ENCODE measurements around the gene BABAM2.

The BABAM2 gene

DNA sequence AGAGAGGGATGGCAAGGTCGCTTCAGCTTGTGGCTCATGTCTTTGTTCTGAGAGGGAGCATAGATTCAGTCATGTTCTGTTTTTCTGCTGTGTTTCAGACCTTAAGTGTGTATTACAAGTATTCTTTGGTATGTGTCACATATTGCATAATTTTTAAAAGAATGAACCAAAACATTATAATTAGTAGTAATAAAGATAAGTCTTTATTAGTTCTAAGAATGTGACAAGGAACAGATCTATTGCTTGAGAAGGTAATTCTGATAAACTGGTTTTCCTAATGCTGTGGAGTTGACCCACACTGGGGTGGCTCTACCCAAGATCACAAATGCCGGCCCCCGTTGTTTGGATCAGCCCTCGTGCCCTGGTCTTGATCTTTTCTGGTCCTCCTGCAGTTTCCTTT, 377.9 kb downstream of the BABAM2 start:
- DNase-seq = no peak

DNA sequence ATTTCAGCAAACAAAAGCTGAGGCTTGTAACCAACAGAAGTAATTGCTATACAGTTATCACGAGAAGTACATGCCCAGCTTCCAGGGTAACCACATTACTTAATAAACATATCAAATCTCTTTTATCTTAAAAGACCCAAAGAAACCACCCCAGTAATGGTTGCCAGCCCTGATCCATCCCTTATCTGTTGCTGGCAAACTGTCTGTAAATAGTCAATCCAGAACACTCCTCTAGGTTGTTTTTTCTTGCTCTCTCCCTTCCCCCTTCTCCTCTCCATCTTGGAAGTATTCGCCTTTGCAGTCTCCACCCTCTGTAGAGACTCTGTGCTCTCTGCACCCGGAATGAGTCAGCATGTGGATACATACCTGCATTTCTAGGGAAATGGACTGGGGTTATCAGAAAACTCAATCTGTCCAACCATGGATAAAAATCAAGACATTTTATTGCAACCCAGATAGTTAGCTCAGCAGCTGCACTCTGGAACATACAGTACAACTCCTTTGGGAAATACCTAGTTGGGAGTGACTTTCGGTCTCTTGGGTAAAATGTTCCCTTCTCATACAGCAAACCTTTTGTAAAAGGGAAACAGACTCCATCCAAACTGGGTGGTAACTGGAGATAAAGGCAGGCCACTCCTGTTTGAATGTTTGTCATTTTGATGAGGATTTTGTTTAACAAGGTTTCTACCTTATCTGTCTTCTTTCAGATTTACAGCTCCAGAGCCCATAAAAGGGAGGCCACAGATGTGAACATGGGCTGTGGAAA, 378.7 kb downstream of the BABAM2 start:
- DNase-seq = peak; percentile 87

DNA sequence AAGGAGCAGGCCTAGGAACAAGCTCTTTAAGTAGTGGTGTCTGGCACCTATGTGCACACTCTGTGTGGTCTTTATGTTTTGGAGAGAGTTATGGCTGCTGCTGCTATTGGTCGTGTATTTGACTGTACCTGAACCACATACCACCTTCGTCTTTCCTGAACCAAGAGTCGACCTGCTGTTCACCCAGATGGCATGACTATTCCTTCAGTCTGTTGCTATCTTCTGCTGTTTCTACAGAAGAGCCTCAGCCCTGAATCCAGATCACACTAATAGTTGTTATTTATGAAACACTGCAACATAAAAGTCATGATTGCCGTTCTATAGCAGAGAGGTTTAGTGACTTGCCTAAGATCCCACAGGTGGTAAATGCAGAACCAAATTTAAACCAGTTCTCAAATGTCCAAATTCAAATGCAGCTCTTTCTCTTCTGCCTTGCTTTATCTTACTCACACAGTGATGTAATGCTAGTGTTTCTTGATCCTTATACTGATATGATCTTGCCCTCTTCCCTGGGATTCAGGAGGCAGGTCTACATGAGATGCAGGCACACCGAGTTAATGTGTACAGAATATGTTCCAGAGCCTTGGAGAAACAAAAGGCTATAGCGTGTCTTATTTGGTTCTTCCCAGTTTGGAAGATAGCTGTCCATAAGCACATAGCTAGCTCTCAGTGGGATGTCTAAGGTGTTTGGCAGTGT, 380.1 kb downstream of the BABAM2 start:
- DNase-seq = no peak

DNA sequence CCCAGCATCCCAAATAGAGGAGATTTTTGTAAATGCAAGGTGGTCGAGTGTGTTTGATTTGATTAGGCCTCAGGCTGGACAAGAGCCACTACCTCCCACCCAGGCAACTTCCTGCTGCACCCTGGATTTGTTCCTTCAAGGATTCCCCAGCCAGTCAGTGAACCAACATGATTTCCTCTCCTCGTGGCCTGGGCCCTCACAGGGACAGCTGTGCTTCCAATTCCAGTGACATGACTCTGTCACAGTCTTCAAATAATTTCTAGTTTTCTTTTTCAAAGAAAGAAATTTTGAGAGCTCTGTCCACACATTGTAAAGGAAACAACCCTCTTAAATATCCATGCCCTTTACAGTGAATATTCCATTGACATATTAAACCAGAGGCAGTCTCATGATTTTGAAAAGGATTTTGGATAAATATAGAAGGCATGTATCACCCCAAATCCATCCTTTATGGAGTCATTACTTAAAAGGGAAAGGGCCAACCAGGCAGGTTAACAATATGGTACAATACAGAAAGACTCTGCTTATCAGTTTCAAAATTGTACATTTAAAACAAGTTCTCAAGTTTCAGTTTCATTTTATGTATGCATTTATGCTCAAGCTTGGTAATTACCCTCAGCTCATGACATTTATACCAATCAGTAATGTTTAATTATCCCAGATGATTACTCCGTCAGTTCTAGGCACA, 380.8 kb downstream of the BABAM2 start:
- no peak for DNase-seq

DNA sequence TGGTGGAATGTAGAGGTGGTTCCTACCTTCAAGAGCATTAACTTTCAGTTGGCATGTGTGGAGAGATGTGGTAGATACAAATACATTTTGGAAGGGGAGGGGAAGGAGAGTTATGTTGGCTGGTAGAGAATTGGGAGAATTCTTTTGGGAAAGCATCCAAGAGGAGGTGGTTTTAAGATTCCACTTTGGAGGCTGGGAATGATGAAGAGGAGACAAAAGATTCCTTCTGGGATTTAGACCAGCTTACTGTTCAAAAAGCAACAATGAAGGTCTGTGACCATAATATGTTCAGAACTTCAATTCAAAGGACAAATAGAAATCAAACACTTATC, 381.4 kb downstream of the BABAM2 start:
- no peak for DNase-seq

DNA sequence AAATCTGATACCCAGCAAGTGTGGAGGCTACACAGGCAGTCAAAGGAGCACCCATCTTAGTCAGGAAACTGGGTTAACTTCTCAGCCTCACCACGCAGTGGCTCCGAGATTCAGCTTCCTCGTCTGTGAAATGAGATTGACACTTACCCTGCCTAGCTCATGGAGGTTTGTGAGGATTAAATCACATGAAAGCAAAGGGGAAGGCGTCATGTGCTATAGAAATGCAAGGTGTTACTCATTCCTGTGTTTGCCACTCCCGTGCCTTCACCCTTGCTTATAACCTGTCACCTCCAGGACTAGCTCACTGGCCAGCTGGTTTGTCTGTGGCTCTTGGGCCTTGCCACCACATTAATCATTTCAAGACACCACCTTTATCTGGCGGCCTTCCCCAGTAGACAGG, 383.2 kb downstream of the BABAM2 start:
- no peak for DNase-seq

DNA sequence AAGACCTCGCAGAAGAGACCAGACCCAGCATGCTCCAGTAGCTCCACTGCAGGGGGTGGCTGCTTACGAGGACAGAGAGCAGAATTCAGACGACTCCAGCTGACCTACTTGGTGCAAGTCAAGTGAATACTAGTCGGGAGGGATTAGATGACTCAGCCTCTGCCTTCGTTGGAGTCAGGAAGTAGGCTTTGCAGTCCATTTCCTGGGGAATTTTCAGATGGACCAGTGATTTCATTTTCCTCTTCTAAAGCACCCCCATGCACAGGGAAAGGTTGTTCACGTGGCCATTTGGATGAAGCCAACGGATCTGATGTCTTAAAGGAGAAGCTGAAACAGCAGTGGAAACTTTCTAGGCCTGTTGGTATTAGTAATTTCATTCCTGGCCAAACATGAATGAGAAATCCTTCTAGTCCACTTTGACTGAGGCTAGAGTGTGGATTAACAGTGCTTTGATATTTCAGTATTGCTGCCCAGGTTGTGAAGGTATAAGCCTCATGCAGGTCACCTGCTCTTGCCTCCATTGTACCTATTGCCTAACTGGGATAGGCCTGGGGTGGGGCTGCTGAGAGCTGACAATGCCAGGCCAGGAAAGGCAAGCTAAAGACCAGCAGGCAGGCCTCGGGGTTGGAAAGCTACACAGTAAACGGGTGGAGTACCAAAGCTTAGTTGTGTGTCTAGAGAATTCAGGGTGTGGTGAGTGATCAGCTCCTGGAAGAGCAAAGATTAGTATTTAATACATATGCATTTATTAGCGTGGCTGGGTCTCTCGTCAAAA, 384.6 kb downstream of the BABAM2 start:
- DNase-seq = peak; percentile 13

DNA sequence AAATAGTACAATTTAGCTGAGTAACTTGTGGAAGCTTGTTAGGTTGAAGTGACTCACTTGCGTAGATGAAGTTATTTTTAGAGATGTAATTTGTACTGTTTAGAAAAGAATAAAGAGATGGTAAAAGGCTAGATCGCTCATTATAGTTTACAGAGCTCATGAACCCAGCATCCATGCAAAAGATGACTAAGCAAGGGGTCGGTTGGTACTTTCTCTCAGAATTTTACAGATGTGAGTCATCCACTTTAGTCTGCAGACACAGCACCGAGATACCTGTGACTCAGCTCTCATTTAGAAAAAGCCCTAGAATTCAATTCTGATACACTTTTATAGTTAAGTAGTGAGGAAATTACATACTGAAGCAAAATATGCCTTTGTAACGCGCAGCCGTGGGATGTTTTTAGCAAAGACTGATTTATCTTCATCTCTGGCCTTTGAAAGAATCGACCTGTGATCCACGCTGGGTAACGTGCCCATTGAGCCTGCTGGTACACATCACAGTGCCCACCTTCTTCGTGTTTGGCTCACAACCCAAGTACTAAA, 385.6 kb downstream of the BABAM2 start:
- DNase-seq = no peak

DNA sequence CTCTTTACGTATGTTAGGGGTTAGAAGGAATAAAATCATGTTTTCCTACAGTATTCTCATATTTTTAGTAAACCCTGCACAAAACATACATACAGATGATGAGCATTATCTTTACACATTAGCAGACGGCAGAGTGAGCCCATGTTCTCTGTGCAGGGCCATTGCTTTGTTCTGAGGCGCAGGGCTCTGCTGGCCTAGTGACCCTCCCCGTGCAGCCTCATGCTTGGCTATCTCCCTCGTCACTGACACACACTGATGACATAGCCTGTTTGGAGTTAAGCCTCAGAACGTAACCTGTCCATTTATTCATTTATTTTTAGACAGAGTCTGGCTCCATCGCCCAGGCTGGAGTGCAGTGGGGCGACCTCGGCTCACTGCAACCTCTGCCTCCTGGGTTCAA, 386.3 kb downstream of the BABAM2 start:
- no peak for DNase-seq

DNA sequence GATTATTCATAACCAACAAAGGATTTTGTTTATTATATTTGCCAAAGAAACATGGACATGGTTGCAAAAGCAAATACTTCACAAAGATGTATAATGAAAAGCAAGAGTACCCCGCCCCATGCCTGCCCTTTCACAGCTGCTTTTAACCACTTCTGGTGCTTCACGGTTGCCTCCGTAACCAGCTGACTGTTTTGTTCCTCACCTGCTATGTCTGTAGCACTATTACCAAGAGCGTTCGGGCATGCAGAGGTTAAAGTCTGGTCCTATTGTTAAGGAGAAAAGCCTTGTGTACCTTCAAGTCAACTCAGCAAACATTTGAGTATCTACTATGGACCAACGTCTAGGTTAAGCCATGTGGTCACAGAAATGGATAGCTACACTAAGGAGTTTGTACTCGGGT, 386.9 kb downstream of the BABAM2 start:
- no peak for DNase-seq

DNA sequence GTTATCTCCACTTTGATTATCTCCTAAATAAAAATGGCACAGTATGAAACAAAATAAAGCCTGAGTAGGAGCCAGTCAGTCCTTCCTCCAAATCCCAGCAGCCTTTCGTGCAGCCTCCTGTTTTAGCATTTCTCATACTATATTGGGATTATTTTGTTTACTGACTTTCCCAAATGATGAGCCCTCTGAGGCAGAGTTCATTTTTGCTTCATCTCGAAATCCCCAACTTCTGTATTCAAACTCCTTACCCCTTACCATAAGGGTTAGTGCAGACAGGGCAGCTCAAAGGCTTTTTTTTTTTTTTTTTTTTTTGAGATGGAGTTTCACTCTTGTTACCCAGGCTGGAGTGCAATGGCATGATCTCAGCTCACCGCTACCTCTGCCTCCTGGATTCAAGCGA, 388.8 kb downstream of the BABAM2 start:
- no peak for DNase-seq

DNA sequence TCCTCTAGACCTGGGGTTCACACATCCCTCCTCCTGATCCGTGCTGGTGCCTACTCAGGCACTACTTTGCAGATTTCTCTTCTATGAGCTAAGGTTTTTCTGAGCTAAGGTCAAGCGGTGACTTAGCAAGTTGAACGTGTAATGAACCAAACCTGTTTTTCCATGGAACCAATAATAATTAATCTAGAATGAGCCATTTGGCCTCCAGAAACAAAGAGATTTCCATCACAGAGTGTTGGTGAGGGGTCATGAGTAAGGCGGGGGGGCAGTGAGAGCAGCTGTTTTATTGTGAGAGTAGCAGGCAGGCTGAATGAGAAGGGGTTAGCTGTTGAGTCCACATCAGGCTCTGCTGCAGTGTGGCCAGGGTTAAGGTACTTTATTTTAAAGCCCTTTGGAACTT, 390.1 kb downstream of the BABAM2 start:
- no peak for DNase-seq

DNA sequence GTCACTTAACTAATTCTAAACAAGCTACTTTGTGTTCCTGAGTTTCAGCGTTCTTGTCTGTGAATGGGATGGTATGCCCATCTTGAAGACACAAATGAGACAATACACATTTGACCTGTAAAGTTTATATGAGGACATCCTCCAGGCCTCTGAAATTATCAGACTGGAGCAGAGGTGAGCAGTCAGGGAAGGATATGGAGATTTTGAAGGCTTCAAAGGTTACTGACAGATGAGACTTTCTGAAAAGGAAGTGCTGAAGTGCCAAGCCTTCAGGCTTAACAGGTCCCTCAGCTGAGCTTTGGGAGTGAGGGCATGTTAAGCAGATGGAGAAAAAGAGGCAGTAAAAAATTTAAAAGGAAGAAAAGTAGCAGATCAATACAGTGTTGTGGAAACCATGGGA, 391.2 kb downstream of the BABAM2 start:
- no peak for DNase-seq

DNA sequence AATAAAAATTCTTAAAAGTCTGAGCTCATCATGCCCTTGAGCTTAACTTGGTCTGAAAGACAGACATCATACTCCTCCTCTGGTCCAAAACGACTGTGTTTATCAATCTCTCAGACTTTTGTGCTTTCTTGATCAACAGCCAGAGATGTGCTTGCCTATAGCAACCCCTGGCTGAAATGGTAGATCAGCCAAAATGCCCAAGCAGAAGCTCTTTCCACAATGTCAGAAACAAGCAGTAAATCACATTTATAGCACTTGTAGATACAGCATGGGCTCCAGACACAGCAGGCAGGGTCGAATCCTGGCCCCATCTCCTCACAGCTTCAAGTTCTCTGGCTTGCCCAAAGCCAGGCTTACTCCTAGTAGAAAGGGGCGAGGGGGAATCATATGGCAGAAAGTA, 391.7 kb downstream of the BABAM2 start:
- DNase-seq = no peak

DNA sequence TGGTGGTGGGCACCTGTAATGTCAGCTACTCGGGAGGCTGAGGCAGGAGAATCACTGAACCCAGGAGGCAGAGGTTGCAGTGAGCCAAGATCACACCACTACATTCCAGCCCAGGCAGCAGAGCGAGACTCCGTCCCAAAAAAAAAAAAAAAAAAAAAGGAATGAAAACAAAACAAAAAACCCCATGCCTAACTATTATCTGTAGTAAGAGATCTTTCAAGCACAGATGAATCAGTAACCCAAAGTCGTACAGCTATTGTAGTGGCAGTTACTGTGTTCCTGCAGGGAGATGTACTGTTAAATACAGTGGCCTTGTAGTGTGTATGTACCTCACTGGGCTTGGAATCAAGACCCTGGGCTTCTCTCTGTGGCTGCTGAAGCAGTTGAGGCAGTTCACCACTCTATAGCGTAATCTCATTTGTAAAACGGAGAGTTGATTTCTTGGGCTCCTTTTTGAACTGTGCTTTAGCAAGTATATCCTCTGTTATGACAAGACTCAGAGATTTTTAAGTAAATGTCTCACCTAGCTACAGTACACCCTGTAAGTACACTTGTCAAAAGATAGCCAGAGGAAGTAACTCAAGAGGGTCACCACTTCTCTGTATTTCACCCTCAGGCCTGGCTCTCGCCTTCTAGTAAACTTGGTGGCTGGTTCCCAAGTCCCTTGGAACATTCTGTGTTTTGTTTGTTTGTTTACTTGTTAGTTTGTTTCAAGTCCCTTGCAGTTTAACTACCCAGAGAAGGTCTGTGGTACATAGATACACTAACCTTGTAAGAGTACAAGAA, 392.5 kb downstream of the BABAM2 start:
- DNase-seq = no peak

DNA sequence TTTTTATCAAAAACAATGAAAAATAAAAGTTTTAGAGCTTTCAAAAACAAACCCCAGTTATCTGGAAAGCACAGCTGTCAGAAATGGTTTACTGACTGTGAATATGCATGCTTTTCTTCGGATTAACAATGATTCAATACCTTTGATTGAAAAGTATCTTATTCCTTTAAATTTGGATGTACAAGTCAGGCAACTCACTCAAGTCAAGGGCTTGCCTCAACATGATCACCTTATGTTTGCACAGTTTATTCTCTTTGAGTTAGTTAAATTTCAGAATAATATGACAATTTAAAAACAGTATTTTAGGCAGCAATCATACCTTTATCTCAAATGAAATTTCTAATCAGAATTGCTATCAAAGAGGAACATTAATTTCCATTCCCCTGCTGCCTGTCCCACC, 393.3 kb downstream of the BABAM2 start:
- DNase-seq = no peak

DNA sequence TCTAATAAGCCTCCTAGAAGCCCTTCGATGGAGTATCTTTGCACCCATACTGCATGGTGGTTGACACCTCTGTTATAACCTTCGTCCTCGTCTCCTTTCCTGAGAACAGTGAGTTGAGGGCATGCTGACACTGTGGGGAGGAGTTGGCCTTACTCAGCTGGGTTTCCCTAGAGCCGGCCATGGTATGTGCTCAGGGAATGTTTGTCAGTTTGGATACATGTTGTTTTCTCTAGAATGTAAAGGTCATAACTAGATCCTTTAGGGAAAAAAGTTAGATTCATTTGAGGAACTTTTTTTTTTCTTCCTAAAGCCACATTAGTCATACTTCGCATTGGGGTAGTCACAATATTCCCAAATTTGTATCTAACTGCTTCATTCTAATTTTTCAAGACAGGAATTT, 396.1 kb downstream of the BABAM2 start:
- no peak for DNase-seq

DNA sequence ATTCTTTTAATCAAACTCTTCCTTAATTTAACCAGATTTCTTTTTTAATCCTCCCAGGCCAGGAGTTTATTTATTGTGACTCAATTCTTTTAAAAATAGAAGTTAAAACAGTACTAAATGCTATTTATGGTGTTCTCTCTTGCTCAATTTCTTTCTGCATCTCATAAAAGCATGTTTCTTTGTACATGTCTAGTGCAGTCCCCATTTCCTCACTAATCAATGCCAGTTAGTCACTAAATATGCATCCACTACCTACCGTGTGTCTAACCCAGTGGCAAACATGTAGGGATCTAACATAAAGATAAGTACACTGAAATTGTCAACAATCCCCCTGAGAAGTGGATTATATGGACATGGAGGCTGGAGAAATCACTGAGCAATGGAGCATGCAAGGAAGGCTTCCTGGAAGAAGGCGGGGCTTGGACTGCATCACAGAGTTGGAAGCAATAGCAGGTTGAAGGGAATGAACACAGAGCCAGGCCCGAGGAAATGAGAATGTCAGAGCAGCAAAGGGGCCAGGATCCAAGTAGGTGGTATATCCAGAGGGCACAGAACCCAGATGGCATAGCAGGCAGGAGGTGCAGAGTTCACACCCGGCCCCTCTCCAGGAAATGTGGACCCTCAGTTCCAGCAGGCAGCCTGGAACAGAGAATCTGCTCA, 396.9 kb downstream of the BABAM2 start:
- DNase-seq = no peak

DNA sequence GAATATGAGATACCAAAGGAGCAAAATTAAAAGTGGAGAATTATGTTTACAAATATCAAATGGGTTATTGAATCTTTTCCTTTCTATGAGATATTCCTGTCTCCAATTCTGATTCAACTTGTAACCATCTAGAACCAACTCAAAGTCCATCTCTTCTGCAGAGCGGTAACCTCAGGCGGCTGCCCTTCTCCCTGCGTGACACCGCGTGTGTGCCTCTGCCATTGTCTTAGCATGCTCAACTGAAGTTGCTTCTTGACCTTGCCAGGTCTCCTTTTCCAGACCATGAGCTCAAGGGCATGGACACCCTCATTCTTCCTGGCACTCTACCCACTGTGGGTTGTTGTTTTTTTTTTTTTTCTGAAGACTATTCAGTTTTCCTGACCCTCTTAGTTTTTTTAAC, 398.1 kb downstream of the BABAM2 start:
- DNase-seq = no peak

DNA sequence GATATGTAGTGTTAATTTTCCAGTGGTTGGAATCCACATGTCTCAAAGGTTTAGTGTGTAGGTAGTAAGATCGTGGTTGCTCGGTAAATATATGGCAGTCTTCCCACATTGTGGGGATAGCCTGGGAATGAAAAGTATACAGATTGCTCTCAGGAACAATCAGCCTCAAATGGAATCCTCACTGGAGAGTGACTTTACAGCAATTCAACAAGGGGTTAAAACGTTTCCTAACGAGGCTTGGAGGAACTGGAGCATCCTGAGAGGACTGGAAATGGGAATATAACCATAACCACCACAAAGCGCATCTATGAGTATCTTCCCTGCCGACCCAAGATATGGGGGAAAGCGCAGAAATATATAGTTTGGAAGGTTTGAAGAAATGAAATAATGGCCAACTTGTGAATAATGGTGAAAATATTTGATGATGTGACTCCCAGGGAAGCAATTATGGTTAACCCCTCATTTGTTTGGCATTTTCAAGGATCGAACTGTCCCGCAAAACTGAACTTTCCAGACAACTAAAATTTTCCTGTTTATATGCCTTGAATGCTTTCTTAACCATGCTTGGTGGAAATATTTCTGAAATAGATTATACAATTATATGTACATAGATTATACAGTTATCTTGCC, 401.4 kb downstream of the BABAM2 start:
- DNase-seq = no peak

DNA sequence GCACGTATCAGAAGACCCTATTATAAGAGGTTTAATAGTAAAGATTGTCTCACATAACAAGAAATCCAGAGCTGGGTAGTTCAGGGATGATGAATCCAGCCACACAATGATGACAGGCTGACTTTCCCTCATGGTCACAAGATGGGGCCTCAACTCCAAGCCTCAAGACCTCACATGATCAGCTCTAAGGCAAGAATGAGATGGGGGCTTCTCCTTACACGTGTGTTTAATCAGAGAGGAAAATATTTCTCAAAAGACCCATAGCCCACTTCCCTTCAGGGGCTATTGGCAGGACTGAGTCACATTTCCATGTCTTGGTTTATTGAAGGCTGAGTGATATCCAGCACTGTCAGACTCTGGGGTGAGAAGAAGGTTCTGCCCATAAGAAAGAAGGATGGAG, 402.0 kb downstream of the BABAM2 start:
- no peak for DNase-seq

All from hematopoietic multipotent progenitor cell treated with erythropoietin and hydrocortisone succinate and interleukin-3 and kit ligand, for 8 days (in vitro differentiated cells).